ENCODE data around the gene PIP4K2C. TPM values are rescaled to one million over a fixed set of nuclear protein-coding genes. Genes with fewer than 3 reads are reported as not detected.

The PIP4K2C gene
- total and polyA plus RNA-seq, 2 of the 4 experiments (the other 2 are of a cell fraction) = 12.5 to 23.1 TPM

GRCh38 chr12:57611827-57612710 lies 21.1 kb downstream of the PIP4K2C start:
- Histone ChIP-seq H2AK9ac (replicated peaks; ENCODE audit: low read depth, low read length, poor library complexity) (peak overlapping the region; percentile 26), H3K9ac (ENCODE audit: low read depth, low read length) (peak overlapping the region; percentile 74), H4K20me1 (ENCODE audit: insufficient read depth, low read length) (no peaks in the 10 kb centered on the region), H4K5ac (ENCODE audit: low read depth, low read length) (peak overlapping the region; percentile 17; the same call in 1 of the 2 replicates), H3K9me3 (ENCODE audit: control insufficient read depth, insufficient read depth, low read length) (no peaks in the 10 kb centered on the region), H2AK5ac (ENCODE audit: low read depth, low read length) (peak overlapping the region; percentile 57; the same call in 1 of the 2 replicates), H3K18ac (ENCODE audit: low read depth, low read length) (peak overlapping the region; percentile 10; the same call in 1 of the 2 replicates), H3K4me1 (ENCODE audit: control insufficient read depth, insufficient read depth, low read length) (peaks cover 4% of the 10 kb centered on the region), H3K23ac (ENCODE audit: low read depth, low read length) (peak overlapping the region; percentile 28; the same call in 1 of the 2 replicates), H3K79me1 (ENCODE audit: low read depth in 1 of 2, low read length in 2 of 2) (peaks cover 0 to 13% of the 10 kb centered on the region in 2 experiments; a peak in 2 of 4 replicates), H2BK15ac (ENCODE audit: low read depth, low read length) (no peak overlapping the region), H4K91ac (ENCODE audit: insufficient read depth, low read depth, low read length) (no peak overlapping the region), H3K4me2 (ENCODE audit: low read depth, low read length) (peak overlapping the region; percentile 89), H2AFZ (replicated peaks; ENCODE audit: low read length, poor library complexity) (no peak overlapping the region), H3K9me1 (ENCODE audit: insufficient read depth, low read length) (peaks cover 11% of the 10 kb centered on the region; the same call in 1 of the 2 replicates), H2BK5ac (ENCODE audit: low read depth, low read length, poor library complexity, severe bottlenecking) (no peak overlapping the region), H3K27me3 (ENCODE audit: control insufficient read depth, insufficient read depth, low read length) (no peaks in the 10 kb centered on the region), H3K14ac (replicated peaks; ENCODE audit: low read depth, low read length) (peak overlapping the region; percentile 61), H2BK20ac (ENCODE audit: low read depth, low read length) (no peak overlapping the region), H2BK120ac (ENCODE audit: low read depth, low read length) (no peak overlapping the region), H3K56ac (ENCODE audit: extremely low read depth, insufficient read depth, low read length) (no peak overlapping the region), H3K4me3 (ENCODE audit: insufficient read depth, low read depth, low read length) (peak overlapping the region; percentile 79), H4K8ac (ENCODE audit: low read depth in 2 of 2, low read length in 2 of 2) (peak overlapping the region; percentile 21 to 33; a peak in 1 of 4 replicates), H3K27ac (ENCODE audit: insufficient read depth, low read length) (peak overlapping the region; percentile 25; the same call in 1 of the 2 replicates), H3K4ac (ENCODE audit: low read depth, low read length) (peak overlapping the region; percentile 7), H3K36me3 (ENCODE audit: control insufficient read depth, insufficient read depth, low read length) (peaks cover 36% of the 10 kb centered on the region)
- dilution Hi-C loops (cut with HindIII; ENCODE audit: low sequenced_read_pairs, unreplicated experiment) (no loop called here), in situ Hi-C loops (cut with MboI; ENCODE audit: low sequenced_read_pairs) (no loop called here), intact Hi-C loops (cut with micrococcal nuclease) (no loop called here)
- TF ChIP-seq RCOR1 (IDR thresholded peaks at IDR 0.05; ENCODE audit: insufficient replicate concordance, low read length) (no peak), NFE2L2 (IDR thresholded peaks at IDR 0.05; ENCODE audit: low read depth, low read length) (no peak), CTCF (conservative IDR thresholded peaks at IDR 0.05; ENCODE audit: low read depth, low read length) (no peak), BHLHE40 (IDR thresholded peaks at IDR 0.05; ENCODE audit: low read depth, low read length) (no peak), RAD21 (IDR thresholded peaks at IDR 0.05; ENCODE audit: low read length) (no peak), MAZ (IDR thresholded peaks at IDR 0.05; ENCODE audit: borderline replicate concordance, low read depth, low read length) (no peak), MXI1 (IDR thresholded peaks at IDR 0.05; ENCODE audit: borderline replicate concordance, low read depth, low read length) (no peak), CHD1 (IDR thresholded peaks at IDR 0.05; ENCODE audit: low read depth, low read length) (no peak), POLR2A (IDR thresholded peaks at IDR 0.05; ENCODE audit: low read depth, low read length) (no peak)
- TF ChIP-seq, protein P1, sequence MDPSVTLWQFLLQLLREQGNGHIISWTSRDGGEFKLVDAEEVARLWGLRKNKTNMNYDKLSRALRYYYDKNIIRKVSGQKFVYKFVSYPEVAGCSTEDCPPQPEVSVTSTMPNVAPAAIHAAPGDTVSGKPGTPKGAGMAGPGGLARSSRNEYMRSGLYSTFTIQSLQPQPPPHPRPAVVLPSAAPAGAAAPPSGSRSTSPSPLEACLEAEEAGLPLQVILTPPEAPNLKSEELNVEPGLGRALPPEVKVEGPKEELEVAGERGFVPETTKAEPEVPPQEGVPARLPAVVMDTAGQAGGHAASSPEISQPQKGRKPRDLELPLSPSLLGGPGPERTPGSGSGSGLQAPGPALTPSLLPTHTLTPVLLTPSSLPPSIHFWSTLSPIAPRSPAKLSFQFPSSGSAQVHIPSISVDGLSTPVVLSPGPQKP (IDR thresholded peaks at IDR 0.05; ENCODE audit: borderline replicate concordance, low read depth, low read length) = no peak
- BruUV-seq (replicated peaks) = no TSS peak
- CTCF ChIA-PET = interaction anchor here (1.5 kb wide), 1 partner anchor 29 kb away, joined by 3 read pairs; no protein-coding TSS in a partner anchor
- POLR2A ChIA-PET (ENCODE audit: unreplicated experiment) = interaction anchor here (0.6 kb wide), 1 partner anchor 118 kb away, joined by 4 read pairs; no protein-coding TSS in a partner anchor
- DNase-seq (no peak), ATAC-seq (ENCODE audit: low read depth) (no peak)
- 6% methylated on average over 6 of the region's 23 CpGs; no CpG with 5 or more reads in 1 of the 2 experiments for WGBS, 2 experiments (ENCODE audit: extremely low coverage in 2 of 2, insufficient read length in 1 of 2)

All from IMR-90 (cell line).